Measurements from ENCODE around the gene PSPH. TPM values are rescaled to one million over a fixed set of nuclear protein-coding genes. Genes with fewer than 3 reads are reported as not detected.

The PSPH gene
- total and polyA plus RNA-seq, 2 donors (not counting 1 experiment from before 2014, with no cell fraction given) = 14.4 to 74.3 TPM

- Histone ChIP-seq H3K9me3 (ENCODE audit: control insufficient read depth, insufficient read depth, low read depth, low read length) (no peaks in the 10 kb centered on the region), H3K9ac (ENCODE audit: insufficient read depth, low read length) (no peak overlapping the region), H3K79me2 (ENCODE audit: control insufficient read depth, insufficient read depth, low read length) (no peaks in the 10 kb centered on the region), H3K4me2 (ENCODE audit: extremely low read depth, insufficient read depth, low read length) (no peak overlapping the region), H3K4me1 (ENCODE audit: control insufficient read depth, extremely low read depth, insufficient read depth, low read length) (no peaks in the 10 kb centered on the region), H3K36me3 (ENCODE audit: control insufficient read depth, insufficient read depth, low read length) (no peaks in the 10 kb centered on the region), H2AFZ (ENCODE audit: low read length) (no peak overlapping the region), H4K20me1 (ENCODE audit: control insufficient read depth, extremely low read depth, insufficient read depth, low read length) (no peaks in the 10 kb centered on the region), H3K4me3 (replicated peaks in 1 of 4; ENCODE audit: control extremely low read depth in 1 of 4, insufficient read depth in 1 of 4, low read depth in 3 of 4, low read length in 4 of 4) (no peak overlapping the region), H3K27me3 (ENCODE audit: control insufficient read depth, insufficient read depth, low read length) (no peaks in the 10 kb centered on the region), H3K27ac (ENCODE audit: insufficient read depth, low read length) (no peak overlapping the region)
- no peak for TF ChIP-seq CTCF (conservative IDR thresholded peaks at IDR 0.05 in 1 of 2, IDR thresholded peaks at IDR 0.05 in 1 of 2; ENCODE audit: low read depth in 1 of 2, low read length in 2 of 2)
- no peak for DNase-seq (ENCODE audit: low read depth in 2 of 2)
Measured at GRCh38 chr7:56030340-56030739, 20.9 kb downstream of the PSPH start.

GRCh38 chr7:56028942-56029630 is 22.2 kb downstream of the PSPH start:
- no peaks in the 10 kb centered on the region for H3K27me3 ChIP-seq (ENCODE audit: control insufficient read depth, insufficient read depth, low read length)
- H3K4me2 ChIP-seq (ENCODE audit: extremely low read depth, insufficient read depth, low read length) = no peak overlapping the region
- H3K36me3 ChIP-seq (ENCODE audit: control insufficient read depth, insufficient read depth, low read length) = no peaks in the 10 kb centered on the region
- no peak overlapping the region for H3K4me3 ChIP-seq (replicated peaks in 1 of 4; ENCODE audit: control extremely low read depth in 1 of 4, insufficient read depth in 1 of 4, low read depth in 3 of 4, low read length in 4 of 4)
- peak; percentile 50 to 77 for DNase-seq (ENCODE audit: low read depth in 2 of 2)
- H3K79me2 ChIP-seq (ENCODE audit: control insufficient read depth, insufficient read depth, low read length) = no peaks in the 10 kb centered on the region
- no peak for TF ChIP-seq EZH2 (IDR thresholded peaks at IDR 0.05; ENCODE audit: low read length, missing control alignments)
- H3K9me3 ChIP-seq (ENCODE audit: control insufficient read depth, insufficient read depth, low read depth, low read length) = no peaks in the 10 kb centered on the region
- H3K27ac ChIP-seq (ENCODE audit: insufficient read depth, low read length) = no peak overlapping the region
- no peak overlapping the region for H2AFZ ChIP-seq (ENCODE audit: low read length)
- H4K20me1 ChIP-seq (ENCODE audit: control insufficient read depth, extremely low read depth, insufficient read depth, low read length) = no peaks in the 10 kb centered on the region
- H3K9ac ChIP-seq (ENCODE audit: insufficient read depth, low read length) = no peak overlapping the region
- no peaks in the 10 kb centered on the region for H3K4me1 ChIP-seq (ENCODE audit: control insufficient read depth, extremely low read depth, insufficient read depth, low read length)

- Histone ChIP-seq H3K79me2 (ENCODE audit: control insufficient read depth, insufficient read depth, low read length) (no peaks in the 10 kb centered on the region), H3K36me3 (ENCODE audit: control insufficient read depth, insufficient read depth, low read length) (no peaks in the 10 kb centered on the region), H3K4me1 (ENCODE audit: control insufficient read depth, extremely low read depth, insufficient read depth, low read length) (no peaks in the 10 kb centered on the region), H3K4me2 (ENCODE audit: extremely low read depth, insufficient read depth, low read length) (no peak overlapping the region), H4K20me1 (ENCODE audit: control insufficient read depth, extremely low read depth, insufficient read depth, low read length) (no peaks in the 10 kb centered on the region), H2AFZ (ENCODE audit: low read length) (no peak overlapping the region), H3K27ac (ENCODE audit: insufficient read depth, low read length) (no peak overlapping the region), H3K9ac (ENCODE audit: insufficient read depth, low read length) (no peak overlapping the region), H3K27me3 (ENCODE audit: control insufficient read depth, insufficient read depth, low read length) (no peaks in the 10 kb centered on the region), H3K4me3 (replicated peaks in 1 of 4; ENCODE audit: control extremely low read depth in 1 of 4, insufficient read depth in 1 of 4, low read depth in 3 of 4, low read length in 4 of 4) (no peak overlapping the region), H3K9me3 (ENCODE audit: control insufficient read depth, insufficient read depth, low read depth, low read length) (no peaks in the 10 kb centered on the region)
- no peak for DNase-seq (ENCODE audit: low read depth in 2 of 2)
- no peak for TF ChIP-seq EZH2 (IDR thresholded peaks at IDR 0.05; ENCODE audit: low read length, missing control alignments)
- TF ChIP-seq CTCF (conservative IDR thresholded peaks at IDR 0.05 in 1 of 2, IDR thresholded peaks at IDR 0.05 in 1 of 2; ENCODE audit: low read depth in 1 of 2, low read length in 2 of 2) = no peak
Measured at GRCh38 chr7:56026538-56026937, 24.7 kb downstream of the PSPH start.

Measured in fibroblast of lung (primary cell).